Subcutaneous adipose tissue (tissue), 4 donors: ENCODE measurements around the gene TMEM200B. TPM values are rescaled to one million over a fixed set of nuclear protein-coding genes. Genes with fewer than 3 reads are reported as not detected.

Experiments
- small RNA-seq: library from RNA; depleted of rRNA; stranded (forward); fragments of <200 nt; gene quantifications from one replicate; pipeline ENCODE3, GENCODE V24; 2016
- total RNA-seq, 4 donors: library from RNA; depleted of rRNA; stranded (reverse); fragments of >200 nt; gene quantifications; one replicate each; pipeline ENCODE4 v1.1.0, GENCODE V29; 2016
- TF ChIP-seq, protein P1 (sequence below): fragments of 450-650 bp; IDR thresholded peaks from one replicate; pipeline ENCODE4 v1.5.1; 2016; ENCODE audit warnings: low read depth, mild to moderate bottlenecking, control low read depth, antibody characterized with exemption, moderate library complexity

Gene TMEM200B
- total RNA-seq, 4 donors from 2014 or later = 6.7 to 35.0 (median 23.6) TPM

DNA sequence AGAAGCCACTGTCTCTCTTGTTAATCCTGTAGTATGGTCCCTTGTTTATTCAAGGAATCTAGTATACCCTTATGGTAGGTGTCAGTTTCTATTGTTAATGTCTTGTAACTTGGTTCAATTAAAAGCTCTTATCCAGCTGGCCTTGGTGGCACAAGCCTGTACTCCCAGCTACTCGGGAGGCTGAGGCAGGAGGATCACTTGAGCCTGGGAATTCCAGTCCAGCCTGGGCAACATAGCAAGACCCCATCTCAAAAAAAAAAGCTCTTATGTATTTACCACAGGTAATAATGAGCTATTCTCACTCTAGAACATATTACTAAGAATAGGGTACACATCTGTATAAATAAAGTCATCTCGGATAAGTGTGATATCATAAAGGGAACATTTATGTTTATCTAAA, 46.5 kb downstream of the TMEM200B start:
- TF ChIP-seq, protein P1, sequence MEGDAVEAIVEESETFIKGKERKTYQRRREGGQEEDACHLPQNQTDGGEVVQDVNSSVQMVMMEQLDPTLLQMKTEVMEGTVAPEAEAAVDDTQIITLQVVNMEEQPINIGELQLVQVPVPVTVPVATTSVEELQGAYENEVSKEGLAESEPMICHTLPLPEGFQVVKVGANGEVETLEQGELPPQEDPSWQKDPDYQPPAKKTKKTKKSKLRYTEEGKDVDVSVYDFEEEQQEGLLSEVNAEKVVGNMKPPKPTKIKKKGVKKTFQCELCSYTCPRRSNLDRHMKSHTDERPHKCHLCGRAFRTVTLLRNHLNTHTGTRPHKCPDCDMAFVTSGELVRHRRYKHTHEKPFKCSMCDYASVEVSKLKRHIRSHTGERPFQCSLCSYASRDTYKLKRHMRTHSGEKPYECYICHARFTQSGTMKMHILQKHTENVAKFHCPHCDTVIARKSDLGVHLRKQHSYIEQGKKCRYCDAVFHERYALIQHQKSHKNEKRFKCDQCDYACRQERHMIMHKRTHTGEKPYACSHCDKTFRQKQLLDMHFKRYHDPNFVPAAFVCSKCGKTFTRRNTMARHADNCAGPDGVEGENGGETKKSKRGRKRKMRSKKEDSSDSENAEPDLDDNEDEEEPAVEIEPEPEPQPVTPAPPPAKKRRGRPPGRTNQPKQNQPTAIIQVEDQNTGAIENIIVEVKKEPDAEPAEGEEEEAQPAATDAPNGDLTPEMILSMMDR = no peak

Small RNAs within 50 kb of the gene (small RNA-seq; reads per million reads assigned to genes)
- not detected for gene RF02271

Other genes with a start within 250 kb of the TMEM200B start
- 10 to 100 TPM; 30.8 to 66.1 (median 43.0) TPM for gene EPB41, start 209.3 kb downstream of the TMEM200B start, total RNA-seq
- gene SRSF4, start 58.0 kb upstream of the TMEM200B start, total RNA-seq = 100 to 1,000 TPM in 1 of 4 donors, 10 to 100 TPM in 3; 61.4 to 107 (median 75.4) TPM
- 10 to 100 TPM; 18.7 to 34.9 (median 20.1) TPM for gene MECR, start 107.0 kb upstream of the TMEM200B start, total RNA-seq
- 10 to 100 TPM; 12.9 to 17.9 (median 14.7) TPM for gene PTPRU, start 112.6 kb upstream of the TMEM200B start, total RNA-seq